HEK293 (cell line): Measurements from ENCODE around the gene CLSTN1.

ENCODE experiments used
- GFI1B ChIP-seq: fragments of 450-650 bp; formaldehyde crosslinking; IDR thresholded peaks from 2 replicates; pipeline ENCODE4 v1.5.1; 2016; ENCODE audit warnings: missing biosample characterization, missing genetic modification characterization
- ZBTB10 ChIP-seq: fragments of 450-650 bp; formaldehyde crosslinking; IDR thresholded peaks from 2 replicates; pipeline ENCODE4 v1.5.1; 2016; ENCODE audit warnings: missing biosample characterization, missing genetic modification characterization
- ZNF777 ChIP-seq: fragments of 450-650 bp; formaldehyde crosslinking; IDR thresholded peaks from 2 replicates; pipeline ENCODE4 v1.5.1; 2017; ENCODE audit warnings: missing biosample characterization, missing genetic modification characterization, borderline replicate concordance
- TF ChIP-seq, protein P1 (sequence below): fragments of 450-650 bp; formaldehyde crosslinking; IDR thresholded peaks from 2 replicates; pipeline ENCODE4 v1.5.1; 2016; ENCODE audit warnings: missing biosample characterization, missing genetic modification characterization

DNA sequence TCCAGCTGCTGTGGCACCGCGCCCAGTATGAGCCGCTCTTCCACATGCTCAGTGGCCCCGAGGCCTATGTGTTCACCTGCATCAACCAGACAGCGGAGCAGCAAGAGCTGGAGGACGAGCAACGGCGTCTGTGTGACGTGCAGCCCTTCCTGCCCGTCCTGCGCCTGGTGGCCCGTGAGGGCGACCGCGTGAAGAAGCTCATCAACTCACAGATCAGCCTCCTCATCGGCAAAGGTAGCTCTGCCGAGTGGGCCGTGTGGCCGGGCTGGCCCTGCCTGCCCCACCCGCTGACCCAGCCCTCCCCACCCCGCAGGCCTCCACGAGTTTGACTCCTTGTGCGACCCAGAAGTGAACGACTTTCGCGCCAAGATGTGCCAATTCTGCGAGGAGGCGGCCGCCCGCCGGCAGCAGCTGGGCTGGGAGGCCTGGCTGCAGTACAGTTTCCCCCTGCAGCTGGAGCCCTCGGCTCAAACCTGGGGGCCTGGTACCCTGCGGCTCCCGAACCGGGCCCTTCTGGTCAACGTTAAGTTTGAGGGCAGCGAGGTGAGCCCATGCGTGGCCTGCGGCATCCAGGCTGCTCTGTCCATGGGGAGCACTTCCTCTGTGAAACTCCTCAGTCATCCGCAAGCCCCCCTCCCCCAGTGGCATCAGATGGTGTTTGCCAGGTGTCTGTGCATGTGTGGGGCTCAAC, 108.1 kb downstream of the CLSTN1 start:
- TF ChIP-seq ZNF777 (tag by site-specific recombination) (no peak), GFI1B (tag by site-specific recombination) (no peak), ZBTB10 (tag by site-specific recombination) (no peak)
- TF ChIP-seq, protein P1, sequence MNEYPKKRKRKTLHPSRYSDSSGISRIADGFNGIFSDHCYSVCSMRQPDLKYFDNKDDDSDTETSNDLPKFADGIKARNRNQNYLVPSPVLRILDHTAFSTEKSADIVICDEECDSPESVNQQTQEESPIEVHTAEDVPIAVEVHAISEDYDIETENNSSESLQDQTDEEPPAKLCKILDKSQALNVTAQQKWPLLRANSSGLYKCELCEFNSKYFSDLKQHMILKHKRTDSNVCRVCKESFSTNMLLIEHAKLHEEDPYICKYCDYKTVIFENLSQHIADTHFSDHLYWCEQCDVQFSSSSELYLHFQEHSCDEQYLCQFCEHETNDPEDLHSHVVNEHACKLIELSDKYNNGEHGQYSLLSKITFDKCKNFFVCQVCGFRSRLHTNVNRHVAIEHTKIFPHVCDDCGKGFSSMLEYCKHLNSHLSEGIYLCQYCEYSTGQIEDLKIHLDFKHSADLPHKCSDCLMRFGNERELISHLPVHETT (tag by site-specific recombination): no peak
